GM19193 (cell line): ENCODE data around the gene ZXDA.

ENCODE experiments used
- POLR2A ChIP-seq: IDR thresholded peaks from 4 replicates; pipeline ENCODE4 v1.6.1; 2011; ENCODE audit not compliant: insufficient read depth, insufficient read length; ENCODE audit errors: extremely low read depth

ZXDA gene

GRCh38 chrX:57900975-57901374 lies 9.3 kb downstream of the ZXDA start:
- no peak for TF ChIP-seq POLR2A

DNA sequence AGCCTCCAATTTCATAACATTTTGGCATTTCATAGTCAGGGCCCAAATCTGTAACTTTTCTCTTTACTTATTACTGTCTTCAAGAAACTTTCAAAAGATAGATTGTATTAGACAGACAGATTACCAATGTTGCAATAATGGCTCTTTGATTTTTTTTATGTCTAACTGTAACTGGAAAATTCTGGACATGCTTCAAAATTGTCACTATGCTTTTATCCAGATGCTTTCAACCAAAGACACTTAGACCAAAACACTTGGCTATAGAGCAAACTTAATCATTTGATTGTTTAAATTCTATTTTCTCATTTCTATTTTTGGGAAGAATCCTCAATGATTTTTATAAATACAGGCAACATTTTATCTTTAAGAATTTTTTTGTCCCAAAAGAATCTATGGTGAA lies 10.4 kb downstream of the ZXDA start:
- TF ChIP-seq POLR2A: no peak

GRCh38 chrX:57899064-57899463 lies 11.2 kb downstream of the ZXDA start:
- TF ChIP-seq POLR2A: no peak

DNA sequence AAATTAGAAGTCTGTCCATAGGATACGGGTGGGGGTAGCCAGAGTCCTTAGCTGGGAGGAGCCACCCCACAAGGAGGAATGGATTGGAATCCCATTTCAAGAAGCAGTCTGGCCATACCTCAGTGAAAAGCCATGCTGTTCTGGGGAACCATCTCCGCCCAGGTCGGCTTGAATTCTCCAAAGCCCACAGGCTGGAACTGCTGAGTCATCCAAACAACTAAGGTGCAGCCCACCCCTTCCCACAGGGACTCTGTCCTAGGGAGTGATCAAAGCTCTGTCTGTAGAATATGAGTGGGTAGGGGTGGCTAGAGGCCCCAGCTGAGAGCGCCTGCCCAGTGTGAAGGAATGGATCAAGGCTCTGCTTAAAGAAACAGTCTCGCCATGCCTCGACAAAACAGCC lies 38.8 kb downstream of the ZXDA start:
- TF ChIP-seq POLR2A: no peak
